NCI-H2029 (cell line): ENCODE measurements around the gene CLEC4D.
"Not testable (repeated sequence)": the region's sequence is repeated elsewhere in the genome, so short reads cannot be mapped to it uniquely, and the experiment has no call there.

ENCODE experiments used
- DNase-seq: peaks from one replicate; lab custom pipeline; 2025; lab: John Stamatoyannopoulos, UW

Gene CLEC4D

GRCh38 chr12:8513256-8513655, at the start of gene CLEC4D:
CLEC4D (plus strand) TSS chr12:8513503; CDS start chr12:8513733, 230 bp downstream.
- DNase-seq: no peak

DNA sequence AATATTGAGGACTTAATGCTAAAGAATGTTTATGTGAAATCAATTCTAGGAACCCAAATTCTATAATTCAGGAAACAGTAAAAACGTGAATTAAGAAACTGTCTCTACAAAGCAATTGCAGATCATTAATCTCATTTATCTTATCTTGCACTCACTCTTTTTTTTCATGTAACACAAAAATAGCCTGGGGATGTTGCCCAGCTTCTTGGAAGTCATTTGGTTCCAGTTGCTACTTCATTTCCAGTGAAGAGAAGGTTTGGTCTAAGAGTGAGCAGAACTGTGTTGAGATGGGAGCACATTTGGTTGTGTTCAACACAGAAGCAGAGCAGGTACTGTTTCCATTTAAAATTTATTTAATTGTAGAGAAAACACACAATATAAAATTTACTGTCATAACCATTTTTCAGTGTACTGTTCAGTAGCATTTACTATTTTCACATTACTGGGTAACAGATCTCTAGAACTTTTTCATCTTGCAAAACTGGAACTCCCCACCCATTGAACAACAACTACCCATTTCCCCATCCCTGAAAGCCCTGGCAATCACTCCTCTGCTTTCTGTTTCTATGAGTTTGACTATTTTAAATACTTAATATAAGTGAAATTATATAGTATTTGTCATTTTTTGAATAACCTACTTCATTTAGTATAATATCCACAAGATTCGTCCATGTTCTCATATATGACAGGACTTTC, 47.9 kb upstream of the CLEC4D start:
- no peak for DNase-seq

GRCh38 chr12:8466241-8466640, 47.1 kb upstream of the CLEC4D start:
- no peak for DNase-seq

DNA sequence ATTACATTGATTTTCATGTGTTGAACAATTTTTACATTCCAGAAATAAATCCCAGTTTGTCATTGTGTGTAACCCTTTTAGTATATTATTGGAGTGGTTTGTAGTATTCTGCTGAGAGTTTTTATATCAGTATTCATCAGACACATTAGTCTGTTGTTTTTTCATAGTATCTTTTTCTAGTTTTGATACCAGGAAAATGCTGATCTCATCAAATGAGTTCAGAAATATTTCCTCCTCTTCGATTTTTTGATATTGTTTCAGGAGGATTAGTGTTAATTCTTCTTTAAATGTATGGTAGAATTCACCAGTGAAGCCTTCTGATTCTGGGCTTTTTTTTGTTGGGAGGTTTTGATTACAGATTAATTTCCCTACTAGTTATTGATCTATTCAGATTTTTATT, 42.2 kb upstream of the CLEC4D start:
- DNase-seq: no peak

GRCh38 chr12:8475508-8476203, 37.6 kb upstream of the CLEC4D start:
- no peak for DNase-seq

DNA sequence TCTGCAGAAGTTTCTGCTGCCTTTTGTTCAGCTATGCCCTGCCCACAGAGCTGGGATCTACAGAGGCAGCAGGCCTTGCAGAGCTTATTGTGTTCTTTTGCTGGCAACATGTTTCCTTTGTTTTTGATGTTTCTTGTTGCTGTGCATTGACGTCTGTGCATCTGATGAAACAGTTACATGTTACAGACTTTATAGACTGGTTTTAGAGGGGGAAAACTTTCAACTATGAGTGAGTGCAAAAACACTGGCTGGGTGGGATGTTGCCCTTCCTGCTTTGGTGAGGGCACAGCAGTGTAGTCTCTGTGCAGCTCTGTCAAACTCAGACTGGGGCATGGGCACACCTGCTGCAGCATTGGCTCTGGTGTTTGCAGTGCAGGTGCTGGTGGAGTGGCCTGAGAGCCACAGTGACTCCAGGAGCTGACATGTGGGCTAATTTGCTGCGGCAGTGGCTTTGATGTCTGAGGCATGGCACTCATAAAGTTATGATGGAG, 30.7 kb upstream of the CLEC4D start:
- no peak for DNase-seq

GRCh38 chr12:8483079-8483478, 30.2 kb upstream of the CLEC4D start:
- no peak for DNase-seq

- no peak for DNase-seq
These were observed 21.4 kb upstream of the CLEC4D start for GRCh38 chr12:8491646-8492530.

GRCh38 chr12:8493084-8493483, 20.2 kb upstream of the CLEC4D start:
- no peak for DNase-seq

- DNase-seq: not testable (repeated sequence)
These were observed 17.6 kb upstream of the CLEC4D start for GRCh38 chr12:8495671-8496070.

- not testable (repeated sequence) for DNase-seq
These were observed 17.2 kb upstream of the CLEC4D start for GRCh38 chr12:8496074-8496473.

- DNase-seq: no peak
These were observed 13.7 kb upstream of the CLEC4D start for GRCh38 chr12:8499616-8500015.

- DNase-seq: no peak
These were observed 11.6 kb upstream of the CLEC4D start for GRCh38 chr12:8501720-8502119.

GRCh38 chr12:8504351-8504750, 9.0 kb upstream of the CLEC4D start:
- DNase-seq: no peak

DNA sequence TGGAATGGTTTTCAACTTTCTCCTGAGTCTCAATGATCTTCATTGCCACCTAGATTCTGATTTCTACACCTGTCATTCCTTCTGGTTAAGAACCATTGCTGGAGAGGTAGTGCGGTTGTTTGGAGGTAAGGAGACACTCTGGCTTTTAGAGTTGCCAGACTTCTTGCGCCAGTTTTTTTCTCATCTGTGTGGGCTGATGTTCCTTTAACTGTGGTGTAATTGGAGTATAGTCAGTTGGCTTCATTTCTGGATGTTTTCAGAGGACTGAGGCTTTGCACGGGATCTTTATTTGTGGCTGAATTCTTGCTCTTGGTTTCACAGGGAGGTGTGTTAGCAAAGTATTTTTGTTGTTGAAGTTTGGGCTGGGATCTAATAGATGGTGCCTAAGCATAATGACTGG, 5.7 kb upstream of the CLEC4D start:
- DNase-seq: no peak

DNA sequence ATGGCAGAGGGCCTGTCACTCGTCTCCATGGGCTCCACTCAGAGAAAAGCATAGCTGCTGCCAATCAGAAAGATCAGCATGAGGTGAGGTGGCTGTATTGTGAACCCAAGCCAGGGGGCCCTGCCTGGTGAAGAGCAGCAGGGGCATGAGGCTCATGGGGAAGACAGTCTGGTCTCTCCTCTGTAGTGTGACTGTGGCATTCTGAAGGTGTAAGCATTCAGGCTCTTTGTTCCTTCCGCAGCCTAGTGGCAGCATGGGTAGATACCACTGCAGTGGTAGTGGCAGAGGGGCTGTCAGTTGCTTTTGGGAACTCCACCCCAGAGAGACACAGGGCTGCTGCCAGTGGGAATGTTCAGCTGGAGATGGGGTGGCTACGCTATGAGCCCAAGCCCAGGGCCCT, 5.1 kb upstream of the CLEC4D start:
- DNase-seq: no peak

DNA sequence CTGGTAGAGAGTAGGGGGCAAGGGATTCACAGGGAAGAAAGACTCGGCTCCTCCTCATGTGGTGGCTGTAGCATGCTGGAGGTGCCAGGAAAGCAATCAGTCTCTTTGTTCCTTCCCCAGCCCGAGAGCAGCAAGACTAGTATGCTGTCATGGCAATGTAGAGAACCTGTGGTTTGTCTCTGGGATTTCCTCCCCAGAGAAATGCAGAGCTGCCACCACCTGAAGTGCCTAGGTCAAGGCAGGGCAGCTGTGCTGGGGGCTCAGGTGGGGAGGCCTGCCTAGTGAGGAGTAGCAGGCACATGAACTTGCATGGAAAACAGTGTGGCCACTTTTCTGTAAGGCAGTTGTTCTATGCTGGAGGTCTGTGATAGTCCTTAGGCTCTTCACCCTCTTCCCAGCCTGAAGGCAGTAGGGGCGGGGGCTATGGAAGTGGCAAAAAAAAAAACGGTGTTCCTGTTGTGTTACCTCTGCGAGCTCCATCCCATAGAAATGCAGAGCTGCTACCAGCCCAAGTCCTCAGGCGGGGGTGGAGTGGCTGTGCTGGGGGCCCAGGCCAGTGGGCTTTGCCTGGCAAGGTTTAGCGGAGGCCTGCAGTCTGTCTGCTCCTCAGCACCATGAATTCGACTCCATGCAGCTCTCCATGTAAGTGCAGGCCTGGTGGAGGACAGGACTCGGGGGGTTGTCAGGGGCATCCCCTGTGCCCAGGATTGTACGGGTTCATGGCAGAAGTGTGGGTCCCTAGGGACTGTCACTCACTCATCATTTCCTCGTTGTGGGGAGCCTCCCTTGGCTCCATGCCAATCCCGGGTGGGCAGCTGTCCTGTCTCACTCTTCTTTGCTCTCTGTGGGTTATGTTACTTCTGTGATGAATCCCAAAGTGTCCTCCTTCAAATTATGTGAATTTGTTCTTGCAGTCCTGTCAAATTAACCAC, 4.1 kb upstream of the CLEC4D start:
- no peak for DNase-seq

- no peak for DNase-seq
These were observed 4.7 kb downstream of the CLEC4D start for GRCh38 chr12:8517971-8518370.

DNA sequence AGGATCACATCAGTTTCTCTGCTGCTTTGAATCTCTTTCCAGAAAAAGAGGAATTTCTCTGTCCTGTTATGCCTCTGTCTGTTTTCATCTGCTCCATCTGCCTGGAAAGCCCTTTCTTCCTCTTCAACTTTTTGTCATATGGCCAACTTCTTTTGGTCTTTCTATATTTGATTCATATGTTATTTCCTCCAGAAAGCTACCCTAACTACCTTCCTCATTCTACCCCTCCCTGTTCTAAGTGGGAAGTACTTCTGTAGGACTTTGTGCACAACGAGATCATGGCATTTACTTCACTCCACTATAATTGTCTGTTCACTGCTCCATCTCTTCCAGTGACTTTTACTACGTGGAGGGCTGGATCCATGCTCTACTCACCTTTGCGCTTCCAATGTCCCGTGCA, 5.9 kb downstream of the CLEC4D start:
- DNase-seq: no peak

DNA sequence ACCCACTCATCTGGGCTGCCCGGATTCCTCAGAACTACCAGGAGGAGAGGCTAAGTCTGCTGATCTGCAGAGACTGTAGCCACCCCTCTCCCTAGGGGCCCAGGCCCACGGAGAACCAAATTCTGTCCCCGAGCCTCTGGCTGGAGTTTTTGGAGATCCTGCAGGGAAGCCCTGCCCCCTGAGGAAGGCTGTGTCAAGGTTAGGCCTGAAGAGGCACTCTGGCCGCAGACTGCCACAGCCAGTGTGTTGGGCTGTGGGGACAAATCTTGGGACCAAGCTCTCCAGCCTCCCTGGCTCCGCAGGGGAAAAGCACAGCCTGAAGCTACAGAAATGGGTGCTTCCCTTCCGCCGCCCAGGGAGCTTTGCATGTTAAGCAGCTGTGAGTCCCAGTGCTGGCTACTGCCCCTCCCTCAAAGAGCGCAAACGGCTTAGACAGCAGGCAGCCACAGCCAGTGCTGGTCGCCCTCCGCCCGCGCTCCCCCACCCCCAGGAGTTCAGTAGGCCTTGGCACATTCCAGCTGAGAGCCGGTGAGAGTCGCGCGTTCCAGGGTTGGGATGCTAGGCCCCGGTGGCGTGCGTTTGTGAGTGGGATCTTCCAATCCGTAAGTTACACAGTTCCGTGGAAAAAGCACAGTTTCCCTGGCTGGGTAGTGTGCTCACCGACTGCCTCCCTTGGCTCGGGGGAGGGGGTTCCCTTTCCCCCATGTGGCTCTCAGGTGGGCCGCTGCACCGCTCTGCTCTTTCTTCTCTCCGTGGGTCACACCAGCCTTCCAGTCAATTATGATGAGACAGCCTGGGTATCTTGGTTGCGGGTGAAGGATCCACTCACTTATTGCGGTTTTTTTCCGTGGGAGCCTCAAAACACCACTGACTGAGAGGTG, 14.2 kb downstream of the CLEC4D start:
- DNase-seq: no peak
